ENCODE measurements around the gene CFL1.

DNA sequence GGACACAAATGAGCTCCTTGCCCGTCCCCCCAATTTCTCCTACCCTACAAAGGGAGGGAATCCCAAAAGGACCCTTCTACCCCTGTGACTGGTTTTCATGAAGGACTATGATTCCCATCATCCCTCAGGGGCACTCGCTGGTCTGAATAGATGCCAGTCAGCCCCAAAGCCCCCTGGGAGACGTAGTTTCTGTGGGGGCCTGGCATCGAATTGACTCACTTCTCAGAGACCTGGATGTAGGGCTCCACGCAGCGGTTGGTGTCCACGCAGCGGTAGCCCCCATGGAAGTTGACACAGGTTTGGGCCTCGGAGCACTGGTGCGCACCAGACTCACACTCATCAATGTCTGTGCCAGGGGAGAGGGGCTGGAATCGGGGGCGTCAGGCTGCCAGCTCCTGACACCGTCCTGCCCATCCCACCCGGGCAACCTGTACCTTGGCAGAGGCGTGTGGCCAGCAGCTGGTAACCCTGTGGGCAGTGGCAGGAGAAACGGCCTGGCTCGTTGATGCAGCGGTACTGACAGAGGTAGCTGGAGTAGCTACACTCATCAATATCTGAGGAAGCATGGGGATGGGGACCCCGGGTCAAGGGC is 10.2 kb upstream of the CFL1 start:
- TF ChIP-seq, protein P1, sequence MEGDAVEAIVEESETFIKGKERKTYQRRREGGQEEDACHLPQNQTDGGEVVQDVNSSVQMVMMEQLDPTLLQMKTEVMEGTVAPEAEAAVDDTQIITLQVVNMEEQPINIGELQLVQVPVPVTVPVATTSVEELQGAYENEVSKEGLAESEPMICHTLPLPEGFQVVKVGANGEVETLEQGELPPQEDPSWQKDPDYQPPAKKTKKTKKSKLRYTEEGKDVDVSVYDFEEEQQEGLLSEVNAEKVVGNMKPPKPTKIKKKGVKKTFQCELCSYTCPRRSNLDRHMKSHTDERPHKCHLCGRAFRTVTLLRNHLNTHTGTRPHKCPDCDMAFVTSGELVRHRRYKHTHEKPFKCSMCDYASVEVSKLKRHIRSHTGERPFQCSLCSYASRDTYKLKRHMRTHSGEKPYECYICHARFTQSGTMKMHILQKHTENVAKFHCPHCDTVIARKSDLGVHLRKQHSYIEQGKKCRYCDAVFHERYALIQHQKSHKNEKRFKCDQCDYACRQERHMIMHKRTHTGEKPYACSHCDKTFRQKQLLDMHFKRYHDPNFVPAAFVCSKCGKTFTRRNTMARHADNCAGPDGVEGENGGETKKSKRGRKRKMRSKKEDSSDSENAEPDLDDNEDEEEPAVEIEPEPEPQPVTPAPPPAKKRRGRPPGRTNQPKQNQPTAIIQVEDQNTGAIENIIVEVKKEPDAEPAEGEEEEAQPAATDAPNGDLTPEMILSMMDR (conservative IDR thresholded peaks at IDR 0.05; ENCODE audit: low read length), result no peak
- TF ChIP-seq EZH2phosphoT487 (IDR thresholded peaks at IDR 0.05; ENCODE audit: borderline replicate concordance), result no peak
